Measurements from ENCODE around the gene SGMS1. TPM values are rescaled to one million over a fixed set of nuclear protein-coding genes. Genes with fewer than 3 reads are reported as not detected.
"Not testable (repeated sequence)": the region's sequence is repeated elsewhere in the genome, so short reads cannot be mapped to it uniquely, and the experiment has no call there.

SGMS1 gene
- total RNA-seq, 1 donor: 61.2 TPM

- no peak for DNase-seq (ENCODE audit: low read depth)
- no peak for TF ChIP-seq CTCF (IDR thresholded peaks at IDR 0.05; ENCODE audit: insufficient read depth, low read length)
- no peak overlapping the region for H3K4me3 ChIP-seq (ENCODE audit: low read depth, low read length)
Observed at GRCh38 chr10:50447691-50448090, 176.1 kb downstream of the SGMS1 start.

GRCh38 chr10:50445777-50446176 lies 178.0 kb downstream of the SGMS1 start:
- DNase-seq (ENCODE audit: low read depth): not testable (repeated sequence)

GRCh38 chr10:50440489-50440888 lies 183.3 kb downstream of the SGMS1 start:
- DNase-seq (ENCODE audit: low read depth): no peak
- H3K4me3 ChIP-seq (ENCODE audit: low read depth, low read length): no peak overlapping the region
- no peak for TF ChIP-seq CTCF (IDR thresholded peaks at IDR 0.05; ENCODE audit: insufficient read depth, low read length)

More at GRCh38 chr10:50445777-50446176, 178.0 kb downstream of the SGMS1 start:
- H3K4me3 ChIP-seq (ENCODE audit: low read depth, low read length): not testable (repeated sequence)

- TF ChIP-seq CTCF (IDR thresholded peaks at IDR 0.05; ENCODE audit: insufficient read depth, low read length): no peak
- no peak overlapping the region for H3K4me3 ChIP-seq (ENCODE audit: low read depth, low read length)
- no peak for DNase-seq (ENCODE audit: low read depth)
Observed at GRCh38 chr10:50439806-50440205, 183.9 kb downstream of the SGMS1 start.

GRCh38 chr10:50439187-50439586 lies 184.6 kb downstream of the SGMS1 start:
- no peak for TF ChIP-seq CTCF (IDR thresholded peaks at IDR 0.05; ENCODE audit: insufficient read depth, low read length)
- DNase-seq (ENCODE audit: low read depth): no peak
- no peak overlapping the region for H3K4me3 ChIP-seq (ENCODE audit: low read depth, low read length)

- no peak for TF ChIP-seq CTCF (IDR thresholded peaks at IDR 0.05; ENCODE audit: insufficient read depth, low read length)
Observed at GRCh38 chr10:50438049-50438936, 185.5 kb downstream of the SGMS1 start.

GRCh38 chr10:50437248-50437647 lies 186.5 kb downstream of the SGMS1 start:
- no peak overlapping the region for H3K4me3 ChIP-seq (ENCODE audit: low read depth, low read length)
- TF ChIP-seq CTCF (IDR thresholded peaks at IDR 0.05; ENCODE audit: insufficient read depth, low read length): no peak
- DNase-seq (ENCODE audit: low read depth): no peak

More at GRCh38 chr10:50438049-50438936, 185.5 kb downstream of the SGMS1 start:
- DNase-seq (ENCODE audit: low read depth): no peak
- H3K4me3 ChIP-seq (ENCODE audit: low read depth, low read length): no peak overlapping the region

Data from fibroblast of the aortic adventitia (primary cell).